ENCODE measurements around the gene SIPA1L2. TPM values are rescaled to one million over a fixed set of nuclear protein-coding genes. Genes with fewer than 3 reads are reported as not detected.

The SIPA1L2 gene
- total RNA-seq, 1 experiment from 2014 or later, result 3.4 TPM

DNA sequence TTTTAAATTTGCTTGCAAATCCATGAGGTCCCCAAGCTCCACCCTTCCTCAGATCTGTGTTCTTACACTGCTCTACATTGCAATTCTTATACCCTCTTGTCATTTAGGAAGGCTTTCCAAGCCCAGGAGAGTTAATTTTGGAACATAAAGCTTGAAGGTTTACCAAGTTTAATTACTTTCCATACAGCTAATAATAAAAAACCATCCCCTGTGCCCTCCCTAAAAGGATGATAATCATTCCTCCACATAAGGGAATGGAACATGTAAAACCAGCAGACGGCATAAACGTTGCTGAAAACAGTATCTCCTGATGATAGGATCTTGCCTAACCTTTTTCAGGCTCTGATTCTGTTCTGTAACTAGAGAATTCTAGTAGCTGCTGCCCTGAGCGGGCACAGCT is 23.9 kb upstream of the SIPA1L2 start:
- H3K9me3 ChIP-seq (ENCODE audit: low read depth, low read length, poor library complexity, severe bottlenecking), result no peaks in the 10 kb centered on the region
- POLR2A ChIA-PET (ENCODE audit: low non-redundant PET), result interaction anchor here (0.6 kb wide), 1 partner anchor 1362 kb away, joined by 3 read pairs; no protein-coding TSS in a partner anchor
- TF ChIP-seq, protein P1, sequence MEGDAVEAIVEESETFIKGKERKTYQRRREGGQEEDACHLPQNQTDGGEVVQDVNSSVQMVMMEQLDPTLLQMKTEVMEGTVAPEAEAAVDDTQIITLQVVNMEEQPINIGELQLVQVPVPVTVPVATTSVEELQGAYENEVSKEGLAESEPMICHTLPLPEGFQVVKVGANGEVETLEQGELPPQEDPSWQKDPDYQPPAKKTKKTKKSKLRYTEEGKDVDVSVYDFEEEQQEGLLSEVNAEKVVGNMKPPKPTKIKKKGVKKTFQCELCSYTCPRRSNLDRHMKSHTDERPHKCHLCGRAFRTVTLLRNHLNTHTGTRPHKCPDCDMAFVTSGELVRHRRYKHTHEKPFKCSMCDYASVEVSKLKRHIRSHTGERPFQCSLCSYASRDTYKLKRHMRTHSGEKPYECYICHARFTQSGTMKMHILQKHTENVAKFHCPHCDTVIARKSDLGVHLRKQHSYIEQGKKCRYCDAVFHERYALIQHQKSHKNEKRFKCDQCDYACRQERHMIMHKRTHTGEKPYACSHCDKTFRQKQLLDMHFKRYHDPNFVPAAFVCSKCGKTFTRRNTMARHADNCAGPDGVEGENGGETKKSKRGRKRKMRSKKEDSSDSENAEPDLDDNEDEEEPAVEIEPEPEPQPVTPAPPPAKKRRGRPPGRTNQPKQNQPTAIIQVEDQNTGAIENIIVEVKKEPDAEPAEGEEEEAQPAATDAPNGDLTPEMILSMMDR (conservative IDR thresholded peaks at IDR 0.05; ENCODE audit: low read depth, low read length), result no peak
- no peak for TF ChIP-seq EZH2 (IDR thresholded peaks at IDR 0.05; ENCODE audit: borderline replicate concordance, low read depth, low read length, poor library complexity, severe bottlenecking)
- no peak for DNase-seq (ENCODE audit: low spot score)
- H3K4me3 ChIP-seq (ENCODE audit: low read depth, low read length, poor library complexity, severe bottlenecking), result no peak overlapping the region
- BruUV-seq (replicated peaks), result no TSS peak
- intact Hi-C loops (cut with micrococcal nuclease; ENCODE audit: unreplicated experiment), result no loop called here
- no peaks in the 10 kb centered on the region for H3K36me3 ChIP-seq (ENCODE audit: insufficient read depth, low read length, poor library complexity, severe bottlenecking)
- CTCF ChIA-PET, result no interaction called here
- no peak overlapping the region for H3K27ac ChIP-seq (ENCODE audit: low read depth, low read length, poor library complexity, severe bottlenecking)
- peaks cover 21% of the 10 kb centered on the region for H3K4me1 ChIP-seq (ENCODE audit: insufficient read depth, low read length, poor library complexity, severe bottlenecking)
- no peaks in the 10 kb centered on the region for H3K27me3 ChIP-seq (replicated peaks; ENCODE audit: insufficient read depth, low read depth, low read length, poor library complexity)

DNA sequence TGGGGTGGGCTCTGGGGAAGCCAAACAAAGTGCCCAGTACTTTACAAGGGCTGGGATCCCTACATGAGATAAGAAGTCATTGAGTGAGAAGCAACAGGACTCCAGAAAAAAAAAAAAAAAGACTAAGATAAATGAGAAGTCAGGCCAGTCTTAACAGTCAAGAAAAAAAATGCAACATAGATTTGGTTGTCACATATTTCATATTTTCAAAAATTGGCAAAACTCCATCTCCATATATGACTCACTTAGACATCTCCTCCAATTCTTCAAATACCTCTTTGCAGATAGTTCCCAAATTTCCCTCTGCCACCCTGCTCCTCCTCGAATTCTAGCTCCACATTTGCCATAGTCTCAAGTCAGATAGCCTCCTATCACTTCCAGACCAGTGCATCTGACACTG is 20.9 kb upstream of the SIPA1L2 start:
- no peaks in the 10 kb centered on the region for H3K9me3 ChIP-seq (ENCODE audit: low read depth, low read length, poor library complexity, severe bottlenecking)
- no TSS peak for BruUV-seq (replicated peaks)
- H3K36me3 ChIP-seq (ENCODE audit: insufficient read depth, low read length, poor library complexity, severe bottlenecking), result no peaks in the 10 kb centered on the region
- CTCF ChIA-PET, result no interaction called here
- H3K27me3 ChIP-seq (replicated peaks; ENCODE audit: insufficient read depth, low read depth, low read length, poor library complexity), result no peaks in the 10 kb centered on the region
- H3K4me3 ChIP-seq (ENCODE audit: low read depth, low read length, poor library complexity, severe bottlenecking), result no peak overlapping the region
- intact Hi-C loops (cut with micrococcal nuclease; ENCODE audit: unreplicated experiment), result no loop called here
- no peak for TF ChIP-seq EZH2 (IDR thresholded peaks at IDR 0.05; ENCODE audit: borderline replicate concordance, low read depth, low read length, poor library complexity, severe bottlenecking)
- TF ChIP-seq, protein P1 (conservative IDR thresholded peaks at IDR 0.05; ENCODE audit: low read depth, low read length), result no peak
- no peaks in the 10 kb centered on the region for H3K4me1 ChIP-seq (ENCODE audit: insufficient read depth, low read length, poor library complexity, severe bottlenecking)
- POLR2A ChIA-PET (ENCODE audit: low non-redundant PET), result no interaction called here
- H3K27ac ChIP-seq (ENCODE audit: low read depth, low read length, poor library complexity, severe bottlenecking), result no peak overlapping the region
- DNase-seq (ENCODE audit: low spot score), result no peak

DNA sequence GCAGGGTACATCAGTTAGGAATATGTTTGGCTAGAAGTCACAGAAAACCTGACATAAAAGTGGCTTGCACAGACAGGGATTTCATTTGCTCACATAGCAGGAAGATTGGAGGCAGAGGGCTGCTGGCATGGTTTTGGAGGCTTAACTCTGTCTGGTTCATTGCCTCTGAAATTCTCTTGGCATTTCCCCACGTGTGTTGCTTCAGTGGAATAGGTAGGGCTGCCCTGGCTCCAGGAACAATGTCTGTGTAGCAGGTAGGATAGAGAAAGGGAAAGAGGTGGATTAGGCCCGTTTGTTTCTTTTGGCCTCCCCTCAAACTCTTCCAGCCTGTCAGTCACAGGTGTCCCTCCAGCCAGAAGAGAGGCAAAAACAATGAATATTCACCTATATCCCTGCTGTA is 20.5 kb upstream of the SIPA1L2 start:
- H3K4me3 ChIP-seq (ENCODE audit: low read depth, low read length, poor library complexity, severe bottlenecking), result no peak overlapping the region
- BruUV-seq (replicated peaks), result no TSS peak
- ChIA-PET POLR2A (ENCODE audit: low non-redundant PET) (no interaction called here), CTCF (no interaction called here)
- DNase-seq (ENCODE audit: low spot score), result no peak
- TF ChIP-seq, protein P1 (conservative IDR thresholded peaks at IDR 0.05; ENCODE audit: low read depth, low read length), result no peak
- no peak for TF ChIP-seq EZH2 (IDR thresholded peaks at IDR 0.05; ENCODE audit: borderline replicate concordance, low read depth, low read length, poor library complexity, severe bottlenecking)
- no peaks in the 10 kb centered on the region for H3K36me3 ChIP-seq (ENCODE audit: insufficient read depth, low read length, poor library complexity, severe bottlenecking)
- no peaks in the 10 kb centered on the region for H3K9me3 ChIP-seq (ENCODE audit: low read depth, low read length, poor library complexity, severe bottlenecking)
- H3K27me3 ChIP-seq (replicated peaks; ENCODE audit: insufficient read depth, low read depth, low read length, poor library complexity), result no peaks in the 10 kb centered on the region
- H3K27ac ChIP-seq (ENCODE audit: low read depth, low read length, poor library complexity, severe bottlenecking), result no peak overlapping the region
- intact Hi-C loops (cut with micrococcal nuclease; ENCODE audit: unreplicated experiment), result no loop called here
- H3K4me1 ChIP-seq (ENCODE audit: insufficient read depth, low read length, poor library complexity, severe bottlenecking), result no peaks in the 10 kb centered on the region

All from A673 (cell line).